NCI-H526 treated with DMSO at 0.1 percent for 48 hours (cell line): ENCODE results near the gene APLP1.
"Not testable (repeated sequence)": the region's sequence is repeated elsewhere in the genome, so short reads cannot be mapped to it uniquely, and the experiment has no call there.

Experiments
- DNase-seq: peaks from one replicate; lab custom pipeline; 2025; lab: John Stamatoyannopoulos, UW

The APLP1 gene

GRCh38 chr19:35852029-35852780 is 16.2 kb upstream of the APLP1 start, which contains the start of gene NPHS1:
Gene NPHS1, minus strand, starts transcription at chr19:35852504. Its CDS starts 667 bp downstream, at chr19:35851837.
- no peak for DNase-seq

GRCh38 chr19:35853038-35853756 is 15.2 kb upstream of the APLP1 start:
- DNase-seq: no peak

GRCh38 chr19:35856546-35857149 is 11.7 kb upstream of the APLP1 start, which contains the start of gene KIRREL2:
Gene KIRREL2, plus strand, starts transcription at chr19:35856911. Its CDS starts 209 bp downstream, at chr19:35857120.
- DNase-seq: no peak

GRCh38 chr19:35858311-35858710 is 10.1 kb upstream of the APLP1 start:
- no peak for DNase-seq

- DNase-seq: no peak
Measured at GRCh38 chr19:35859414-35859813, 9.0 kb upstream of the APLP1 start.

GRCh38 chr19:35860436-35860817 is 7.9 kb upstream of the APLP1 start:
- DNase-seq: no peak

- DNase-seq: no peak
Measured at GRCh38 chr19:35860818-35861639, 7.3 kb upstream of the APLP1 start.

GRCh38 chr19:35861640-35862160 is 6.7 kb upstream of the APLP1 start:
- DNase-seq: no peak

- no peak for DNase-seq
Measured at GRCh38 chr19:35862528-35862927, 5.8 kb upstream of the APLP1 start.

GRCh38 chr19:35863018-35863417 is 5.4 kb upstream of the APLP1 start:
- DNase-seq: no peak

- no peak for DNase-seq
Measured at GRCh38 chr19:35868823-35869326, 501 bp downstream of the APLP1 start.

- DNase-seq: peak; percentile 97
Measured at GRCh38 chr19:35869327-35870123, 1.2 kb downstream of the APLP1 start.

- not testable (repeated sequence) for DNase-seq
Measured at GRCh38 chr19:35870124-35870736, 1.9 kb downstream of the APLP1 start.

GRCh38 chr19:35870798-35871197 is 2.4 kb downstream of the APLP1 start:
- no peak for DNase-seq

- DNase-seq: no peak
Measured at GRCh38 chr19:35871611-35872010, 3.2 kb downstream of the APLP1 start.

- no peak for DNase-seq
Measured at GRCh38 chr19:35872180-35872579, 3.8 kb downstream of the APLP1 start.

- no peak for DNase-seq
Measured at GRCh38 chr19:35874392-35874930, 6.1 kb downstream of the APLP1 start.

GRCh38 chr19:35879068-35879467 is 10.7 kb downstream of the APLP1 start:
- DNase-seq: no peak

GRCh38 chr19:35879770-35880317 is 11.5 kb downstream of the APLP1 start:
- peak; percentile 57 for DNase-seq
